Measurements from ENCODE around the gene GALR2. TPM values are rescaled to one million over a fixed set of nuclear protein-coding genes. Genes with fewer than 3 reads are reported as not detected.

GALR2 gene
- polyA plus RNA-seq, 1 donor (not counting 4 experiments of a cell fraction or from before 2014, with no cell fraction given), result not detected

- dilution Hi-C loops (cut with MboI; ENCODE audit: extremely low pct_ligation_motif_present, low sequenced_read_pairs), result no loop called here
- FAIRE-seq (no peak), DNase-seq (ENCODE audit: low read depth, low spot score) (no peak)
- Histone ChIP-seq H2AFZ (ENCODE audit: control insufficient read depth, low read length) (no peak overlapping the region), H3K9ac (ENCODE audit: control insufficient read depth, extremely low read depth, insufficient read depth, low read length) (no peak overlapping the region), H3K27ac (ENCODE audit: control insufficient read depth, insufficient read depth, low read length) (no peak overlapping the region), H3K9me3 (ENCODE audit: control insufficient read depth, low read depth, low read length) (no peaks in the 10 kb centered on the region), H3K79me2 (ENCODE audit: control insufficient read depth, insufficient read depth, low read length) (no peaks in the 10 kb centered on the region), H3K27me3 (ENCODE audit: control insufficient read depth, extremely low read depth, insufficient read depth, low read length) (no peaks in the 10 kb centered on the region), H3K4me1 (ENCODE audit: control insufficient read depth, extremely low read depth, insufficient read depth, low read length) (no peaks in the 10 kb centered on the region), H3K9me1 (ENCODE audit: control insufficient read depth, extremely low read depth, insufficient read depth, low read length) (peaks cover 2% of the 10 kb centered on the region), H3K36me3 (ENCODE audit: control insufficient read depth in 2 of 2, extremely low read depth in 1 of 2, insufficient read depth in 2 of 2, low read length in 2 of 2) (peaks cover 34 to 48% of the 10 kb centered on the region in 2 experiments), H3K4me2 (ENCODE audit: control insufficient read depth, extremely low read depth, insufficient read depth, low read depth, low read length) (no peak overlapping the region), H4K20me1 (ENCODE audit: control insufficient read depth, extremely low read depth, insufficient read depth, low read length) (no peaks in the 10 kb centered on the region), H3K4me3 (ENCODE audit: control insufficient read depth in 2 of 3, extremely low read depth in 1 of 3, insufficient read depth in 2 of 3, low read depth in 1 of 3, low read length in 3 of 3) (no peak overlapping the region)
- no peak for TF ChIP-seq CTCF (optimal IDR thresholded peaks at IDR 0.05 in 1 of 3, IDR thresholded peaks at IDR 0.05 in 1 of 3, conservative IDR thresholded peaks at IDR 0.05 in 1 of 3; ENCODE audit: extremely low read depth in 1 of 3, insufficient read depth in 2 of 3, low read length in 3 of 3)
- no peak for TF ChIP-seq EZH2 (IDR thresholded peaks at IDR 0.05; ENCODE audit: low read length)
Measured at GRCh38 chr17:76092526-76093413, 18.2 kb downstream of the GALR2 start.

- Histone ChIP-seq H3K27ac (ENCODE audit: control insufficient read depth, insufficient read depth, low read length) (no peak overlapping the region), H3K4me1 (ENCODE audit: control insufficient read depth, extremely low read depth, insufficient read depth, low read length) (no peaks in the 10 kb centered on the region), H4K20me1 (ENCODE audit: control insufficient read depth, extremely low read depth, insufficient read depth, low read length) (no peaks in the 10 kb centered on the region), H3K27me3 (ENCODE audit: control insufficient read depth, extremely low read depth, insufficient read depth, low read length) (no peaks in the 10 kb centered on the region), H3K36me3 (ENCODE audit: control insufficient read depth in 2 of 2, extremely low read depth in 1 of 2, insufficient read depth in 2 of 2, low read length in 2 of 2) (peaks cover 26 to 39% of the 10 kb centered on the region in 2 experiments), H3K9me1 (ENCODE audit: control insufficient read depth, extremely low read depth, insufficient read depth, low read length) (peaks cover 2% of the 10 kb centered on the region), H3K4me2 (ENCODE audit: control insufficient read depth, extremely low read depth, insufficient read depth, low read depth, low read length) (no peak overlapping the region), H3K9me3 (ENCODE audit: control insufficient read depth, low read depth, low read length) (no peaks in the 10 kb centered on the region), H3K4me3 (ENCODE audit: control insufficient read depth in 2 of 3, extremely low read depth in 1 of 3, insufficient read depth in 2 of 3, low read depth in 1 of 3, low read length in 3 of 3) (no peak overlapping the region), H3K79me2 (ENCODE audit: control insufficient read depth, insufficient read depth, low read length) (no peaks in the 10 kb centered on the region), H2AFZ (ENCODE audit: control insufficient read depth, low read length) (no peak overlapping the region), H3K9ac (ENCODE audit: control insufficient read depth, extremely low read depth, insufficient read depth, low read length) (no peak overlapping the region)
- no peak for TF ChIP-seq EZH2 (IDR thresholded peaks at IDR 0.05; ENCODE audit: low read length)
- no peak for TF ChIP-seq CTCF (optimal IDR thresholded peaks at IDR 0.05 in 1 of 3, IDR thresholded peaks at IDR 0.05 in 1 of 3, conservative IDR thresholded peaks at IDR 0.05 in 1 of 3; ENCODE audit: extremely low read depth in 1 of 3, insufficient read depth in 2 of 3, low read length in 3 of 3)
- DNase-seq (ENCODE audit: low read depth, low spot score) (no peak), FAIRE-seq (no peak)
- dilution Hi-C loops (cut with MboI; ENCODE audit: extremely low pct_ligation_motif_present, low sequenced_read_pairs), result no loop called here
Measured at GRCh38 chr17:76094046-76094445, 19.5 kb downstream of the GALR2 start.
